Lower leg skin (tissue), 4 donors: ENCODE measurements around the gene INAVA. TPM values are rescaled to one million over a fixed set of nuclear protein-coding genes. Genes with fewer than 3 reads are reported as not detected.
"Not testable (repeated sequence)": the region's sequence is repeated elsewhere in the genome, so short reads cannot be mapped to it uniquely, and the experiment has no call there.

Experiments
- DNase-seq, 2 donors: peaks; one replicate each; pipeline ENCODE4 v3.0.0-alpha.2; 2019; ENCODE audit warnings: low spot score in 2 of 2
- H3K4me3 ChIP-seq: fragments of 200-600 bp; sonication (generic); 2 replicates; pipeline ENCODE4 v1.5.1; 2017; ENCODE audit warnings: mild to moderate bottlenecking, low read depth; ENCODE audit not compliant: poor library complexity, severe bottlenecking
- POLR2A ChIP-seq, 2 donors: fragments of 450-650 bp; IDR thresholded peaks; one replicate each; pipeline ENCODE4 v1.6.1; 2016 to 2017; ENCODE audit warnings: antibody characterized with exemption in 2 of 2, mild to moderate bottlenecking in 1 of 2, moderate library complexity in 1 of 2
- WGBS, 2 donors: methylation state at CpG; one replicate each; pipeline ENCODE4 v1.1.5; 2018; 5-methylcytosine and 5-hydroxymethylcytosine counted together
- intact Hi-C: fragments of 100-400 bp; cut with DNase I; formaldehyde crosslinking; loops from one replicate; pipeline ENCODE4 v1.15.0; 2023; ENCODE audit warnings: low total_unique reads
- total RNA-seq, 4 donors: library from RNA; depleted of rRNA; stranded (reverse); fragments of >200 nt; gene quantifications; one replicate each; pipeline ENCODE4 v1.1.0, GENCODE V29; 2016
- TF ChIP-seq, protein P1 (sequence below), 3 donors: fragments of 450-650 bp; IDR thresholded peaks; one replicate each; pipeline ENCODE4 v1.5.1; 2016; ENCODE audit warnings: antibody characterized with exemption in 3 of 3, mild to moderate bottlenecking in 3 of 3, moderate library complexity in 2 of 3

The INAVA gene
- total RNA-seq, 4 donors from 2014 or later, result 108 to 176 (median 145) TPM

DNA sequence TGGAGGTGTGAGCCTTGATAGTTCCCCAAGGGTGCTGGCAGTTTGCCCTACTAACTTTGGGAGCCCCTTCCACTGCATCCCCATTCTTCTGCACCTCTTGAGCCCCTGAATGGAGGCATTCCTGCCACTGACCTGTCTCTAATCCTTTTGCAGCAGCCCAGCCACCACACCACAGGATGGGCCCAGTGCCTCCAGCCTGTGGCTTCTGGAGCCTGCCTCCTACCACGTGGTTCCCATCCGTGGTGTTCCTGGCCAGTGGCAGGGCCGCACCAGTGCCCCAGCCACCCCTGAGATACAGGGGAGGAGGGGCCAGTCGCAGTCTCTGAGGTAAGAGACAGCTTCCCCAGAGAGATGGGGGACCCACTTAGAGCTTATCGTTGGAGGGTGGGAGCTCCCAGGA, 14.4 kb downstream of the INAVA start:
- intact Hi-C loops, result no loop called here
- DNase-seq, result no peak
- no peak overlapping the region for H3K4me3 ChIP-seq
- TF ChIP-seq POLR2A (IDR thresholded peaks at IDR 0.05), result no peak
- TF ChIP-seq, protein P1, sequence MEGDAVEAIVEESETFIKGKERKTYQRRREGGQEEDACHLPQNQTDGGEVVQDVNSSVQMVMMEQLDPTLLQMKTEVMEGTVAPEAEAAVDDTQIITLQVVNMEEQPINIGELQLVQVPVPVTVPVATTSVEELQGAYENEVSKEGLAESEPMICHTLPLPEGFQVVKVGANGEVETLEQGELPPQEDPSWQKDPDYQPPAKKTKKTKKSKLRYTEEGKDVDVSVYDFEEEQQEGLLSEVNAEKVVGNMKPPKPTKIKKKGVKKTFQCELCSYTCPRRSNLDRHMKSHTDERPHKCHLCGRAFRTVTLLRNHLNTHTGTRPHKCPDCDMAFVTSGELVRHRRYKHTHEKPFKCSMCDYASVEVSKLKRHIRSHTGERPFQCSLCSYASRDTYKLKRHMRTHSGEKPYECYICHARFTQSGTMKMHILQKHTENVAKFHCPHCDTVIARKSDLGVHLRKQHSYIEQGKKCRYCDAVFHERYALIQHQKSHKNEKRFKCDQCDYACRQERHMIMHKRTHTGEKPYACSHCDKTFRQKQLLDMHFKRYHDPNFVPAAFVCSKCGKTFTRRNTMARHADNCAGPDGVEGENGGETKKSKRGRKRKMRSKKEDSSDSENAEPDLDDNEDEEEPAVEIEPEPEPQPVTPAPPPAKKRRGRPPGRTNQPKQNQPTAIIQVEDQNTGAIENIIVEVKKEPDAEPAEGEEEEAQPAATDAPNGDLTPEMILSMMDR (IDR thresholded peaks at IDR 0.05), result no peak
- 68 to 93% methylated on average over 3 to 5 of the region's 5 CpGs for WGBS, 2 donors

DNA sequence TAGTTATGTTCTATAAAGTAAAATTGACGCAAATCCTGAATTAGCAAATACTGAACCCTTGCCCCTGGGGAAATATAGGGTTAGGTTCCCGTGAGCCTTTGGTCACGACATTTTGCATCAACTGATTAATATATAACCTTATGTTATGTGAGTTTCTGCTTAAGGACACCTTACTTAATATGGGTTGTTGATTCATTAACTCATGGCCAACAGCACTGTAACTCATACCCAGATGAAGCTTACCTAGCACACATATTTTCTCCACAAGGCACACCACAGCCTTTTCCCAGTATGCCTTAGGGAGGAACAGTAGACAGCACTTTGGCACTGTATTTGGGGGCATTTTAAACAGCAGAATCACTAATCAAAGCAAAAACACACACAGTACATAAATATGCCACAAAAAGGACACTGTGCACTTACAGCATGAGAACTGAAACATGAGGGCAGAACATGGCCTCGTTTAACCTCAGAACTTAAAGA, 15.1 kb downstream of the INAVA start:
- WGBS, 2 donors, result 67 to 76% methylated on average over 4 of the region's 4 CpGs
- no peak overlapping the region for H3K4me3 ChIP-seq
- intact Hi-C loops, result no loop called here
- TF ChIP-seq, protein P1 (IDR thresholded peaks at IDR 0.05), result no peak
- no peak for TF ChIP-seq POLR2A (IDR thresholded peaks at IDR 0.05)
- no peak for DNase-seq

DNA sequence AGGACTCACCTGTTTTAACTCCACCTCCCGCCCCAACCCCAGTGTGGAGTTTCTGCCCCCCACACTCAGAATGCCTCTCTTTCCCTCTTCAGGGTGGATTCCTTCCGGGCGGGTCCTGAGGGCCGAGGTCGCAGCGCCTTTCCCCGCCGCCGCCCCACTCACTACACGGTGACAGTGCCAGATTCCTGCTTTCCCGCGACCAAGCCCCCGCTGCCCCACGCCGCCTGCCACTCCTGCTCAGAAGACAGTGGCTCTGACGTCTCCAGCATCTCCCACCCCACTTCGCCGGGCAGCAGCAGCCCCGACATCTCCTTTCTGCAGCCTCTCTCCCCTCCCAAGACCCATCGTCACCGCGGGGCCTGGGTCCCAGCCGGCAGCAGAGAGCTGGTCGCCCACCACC, 16.7 kb downstream of the INAVA start:
- H3K4me3 ChIP-seq, result no peak overlapping the region
- intact Hi-C loops, result no loop called here
- DNase-seq, result no peak
- WGBS, 2 donors, result 84 to 89% methylated on average over 23 to 24 of the region's 24 CpGs
- TF ChIP-seq, protein P1 (IDR thresholded peaks at IDR 0.05), result no peak
- no peak for TF ChIP-seq POLR2A (IDR thresholded peaks at IDR 0.05)

- intact Hi-C loops, DNase-seq, H3K4me3 ChIP-seq: not testable (repeated sequence)
- WGBS, 2 donors, result 43 to 52% methylated on average over 7 to 8 of the region's 21 CpGs
These were observed 17.2 kb downstream of the INAVA start for GRCh38 chr1:200911936-200912335.

DNA sequence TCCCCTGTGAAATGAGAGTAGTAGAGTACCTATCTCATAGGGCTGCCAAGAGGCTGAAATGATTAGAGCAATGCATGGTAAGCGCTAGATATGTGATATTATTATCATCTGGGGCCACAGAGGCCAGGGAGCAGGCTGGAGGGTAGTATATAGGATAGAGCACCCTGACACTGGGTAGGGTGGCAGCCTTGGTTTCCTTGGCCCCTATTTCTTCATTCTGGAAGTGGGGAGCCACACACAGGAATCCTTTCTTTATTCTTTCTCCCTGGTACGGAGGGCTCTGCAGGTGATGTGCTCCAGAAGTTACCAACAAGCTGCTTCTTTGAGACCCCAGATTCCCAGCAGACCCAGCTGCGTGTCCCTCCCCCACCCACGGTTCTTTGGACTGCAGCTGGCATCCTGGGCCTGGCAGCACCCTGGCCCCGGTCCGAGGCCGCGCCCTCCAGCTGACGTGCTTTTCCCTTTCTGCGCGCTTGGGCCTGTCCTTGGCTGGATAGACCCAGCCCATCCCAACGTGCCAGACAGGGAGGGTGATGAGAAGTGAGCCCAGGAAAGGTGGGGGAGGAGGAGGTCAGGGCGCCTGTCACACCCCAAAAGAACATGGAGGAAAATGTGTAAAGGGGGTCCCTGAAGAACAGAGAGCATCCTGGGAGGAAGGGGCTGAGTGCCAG, 18.2 kb downstream of the INAVA start:
- intact Hi-C loops, result no loop called here
- no peak for TF ChIP-seq POLR2A (IDR thresholded peaks at IDR 0.05)
- TF ChIP-seq, protein P1 (IDR thresholded peaks at IDR 0.05), result no peak
- 61 to 68% methylated on average over 13 of the region's 13 CpGs for WGBS, 2 donors
- H3K4me3 ChIP-seq, result no peak overlapping the region
- DNase-seq, result peak; percentile 71 to 90

GRCh38 chr1:200916152-200916551, 21.5 kb downstream of the INAVA start:
- TF ChIP-seq, protein P1 (IDR thresholded peaks at IDR 0.05), result no peak
- no peak for TF ChIP-seq POLR2A (IDR thresholded peaks at IDR 0.05)
- no peak overlapping the region for H3K4me3 ChIP-seq
- intact Hi-C loops, result no loop called here
- WGBS, 2 donors, result 54 to 57% methylated on average over 20 to 22 of the region's 22 CpGs
- DNase-seq, result no peak
